Glomerular visceral epithelial cell (primary cell): ENCODE measurements around the gene PDLIM3.
A peak's percentile ranks its signal among the peaks of the same experiment; 100 is the strongest.
"Not testable (repeated sequence)": the region's sequence is repeated elsewhere in the genome, so short reads cannot be mapped to it uniquely, and the experiment has no call there.

Source experiments
- DNase-seq: peaks from one replicate; pipeline ENCODE4 v3.0.0-alpha.2; 2016; ENCODE audit errors: extremely low spot score

The PDLIM3 gene

GRCh38 chr4:185534866-185535611 lies at the start of gene PDLIM3:
Gene PDLIM3 (minus strand): TSS chr4:185535507. CDS start chr4:185535434, 73 bp downstream.
- DNase-seq: peak; percentile 25

- DNase-seq: no peak
Measured at GRCh38 chr4:185583813-185584212, 48.5 kb upstream of the PDLIM3 start.

- no peak for DNase-seq
Measured at GRCh38 chr4:185582651-185583400, 47.5 kb upstream of the PDLIM3 start.

- DNase-seq: no peak
Measured at GRCh38 chr4:185580699-185581098, 45.4 kb upstream of the PDLIM3 start.

- no peak for DNase-seq
Measured at GRCh38 chr4:185578284-185578683, 43.0 kb upstream of the PDLIM3 start.

GRCh38 chr4:185576962-185577950 lies 41.9 kb upstream of the PDLIM3 start:
- no peak for DNase-seq

GRCh38 chr4:185576314-185576961 lies 41.1 kb upstream of the PDLIM3 start:
- no peak for DNase-seq

GRCh38 chr4:185573651-185574199 lies 38.4 kb upstream of the PDLIM3 start:
- DNase-seq: peak; percentile 69

- no peak for DNase-seq
Measured at GRCh38 chr4:185570727-185571126, 35.4 kb upstream of the PDLIM3 start.

GRCh38 chr4:185567381-185568376 lies 32.4 kb upstream of the PDLIM3 start:
- DNase-seq: no peak

- no peak for DNase-seq
Measured at GRCh38 chr4:185566972-185567371, 31.7 kb upstream of the PDLIM3 start.

- no peak for DNase-seq
Measured at GRCh38 chr4:185566425-185566824, 31.1 kb upstream of the PDLIM3 start.

GRCh38 chr4:185565696-185566095 lies 30.4 kb upstream of the PDLIM3 start:
- DNase-seq: no peak

- DNase-seq: no peak
Measured at GRCh38 chr4:185564349-185564748, 29.0 kb upstream of the PDLIM3 start.

- no peak for DNase-seq
Measured at GRCh38 chr4:185562531-185562930, 27.2 kb upstream of the PDLIM3 start.

GRCh38 chr4:185560316-185560715 lies 25.0 kb upstream of the PDLIM3 start:
- no peak for DNase-seq

- peak; percentile 88 for DNase-seq
Measured at GRCh38 chr4:185559915-185560281, 24.6 kb upstream of the PDLIM3 start.

GRCh38 chr4:185559251-185559914 lies 24.1 kb upstream of the PDLIM3 start:
- not testable (repeated sequence) for DNase-seq

- DNase-seq: no peak
Measured at GRCh38 chr4:185554365-185555126, 19.2 kb upstream of the PDLIM3 start.
